Testis (tissue), 2 donors: ENCODE results near the gene UBE2Z.

Experiments used
- CTCF ChIP-seq, 3 experiments: fragments of 450-650 bp in 2 of 3; fragments of 200-600 bp in 1 of 3; sonication (generic) in 1 of 3; IDR thresholded peaks; one replicate each; pipeline ENCODE4 v1.5.1; 2016 to 2019; ENCODE audit warnings: antibody characterized with exemption in 3 of 3, mild to moderate bottlenecking in 2 of 3, moderate library complexity in 1 of 3
- POLR2A ChIP-seq: fragments of 450-650 bp; IDR thresholded peaks from one replicate; pipeline ENCODE4 v1.6.1; 2017; ENCODE audit warnings: antibody characterized with exemption, mild to moderate bottlenecking, moderate library complexity

GRCh38 chr17:48915459-48916282 is 7.5 kb downstream of the UBE2Z start:
- TF ChIP-seq POLR2A (no peak), CTCF (IDR thresholded peaks at IDR 0.05) (no peak)
